A673 (cell line): ENCODE data around the gene FAM234B.

ENCODE experiments used
- CTCF ChIP-seq: fragments of 300-800, 200-600 bp; sonication (generic); conservative IDR thresholded peaks from 2 replicates; pipeline ENCODE4 v1.5.1; 2017; ENCODE audit warnings: low read depth, mild to moderate bottlenecking, antibody characterized with exemption, low read length, moderate library complexity, mixed read lengths
- EZH2 ChIP-seq: fragments of 200-600 bp; sonication (generic); IDR thresholded peaks from 2 replicates; pipeline ENCODE4 v1.6.1; 2017; ENCODE audit warnings: borderline replicate concordance, low read depth, mild to moderate bottlenecking, mixed read lengths, antibody characterized with exemption, low read length; ENCODE audit not compliant: poor library complexity, severe bottlenecking

DNA sequence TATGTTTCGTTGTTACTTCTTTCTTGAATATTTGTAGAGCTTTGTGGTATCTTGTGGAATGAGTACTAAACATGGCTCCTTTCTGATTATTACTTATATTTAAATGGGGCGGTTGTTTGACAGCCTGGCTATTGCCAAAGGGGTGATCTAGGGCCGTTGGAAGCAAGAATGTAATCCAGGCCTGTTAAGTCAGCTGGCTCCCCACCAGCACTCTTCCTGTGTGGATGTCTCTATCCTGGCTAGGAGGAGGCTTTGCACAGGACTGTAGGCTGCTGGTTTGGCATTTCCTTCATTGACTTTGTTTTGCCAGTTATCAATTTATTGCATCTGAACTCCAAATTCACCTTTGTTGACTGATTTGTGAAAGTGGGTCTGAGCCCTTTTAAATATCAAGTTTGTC is 5.6 kb downstream of the FAM234B start:
- no peak for TF ChIP-seq CTCF
- no peak for TF ChIP-seq EZH2
